ENCODE data around the gene RAD52.
"Not testable (repeated sequence)": the region's sequence is repeated elsewhere in the genome, so short reads cannot be mapped to it uniquely, and the experiment has no call there.

Gene RAD52

GRCh38 chr12:966724-967123 lies 17.2 kb upstream of the RAD52 start:
- no peak for DNase-seq

DNA sequence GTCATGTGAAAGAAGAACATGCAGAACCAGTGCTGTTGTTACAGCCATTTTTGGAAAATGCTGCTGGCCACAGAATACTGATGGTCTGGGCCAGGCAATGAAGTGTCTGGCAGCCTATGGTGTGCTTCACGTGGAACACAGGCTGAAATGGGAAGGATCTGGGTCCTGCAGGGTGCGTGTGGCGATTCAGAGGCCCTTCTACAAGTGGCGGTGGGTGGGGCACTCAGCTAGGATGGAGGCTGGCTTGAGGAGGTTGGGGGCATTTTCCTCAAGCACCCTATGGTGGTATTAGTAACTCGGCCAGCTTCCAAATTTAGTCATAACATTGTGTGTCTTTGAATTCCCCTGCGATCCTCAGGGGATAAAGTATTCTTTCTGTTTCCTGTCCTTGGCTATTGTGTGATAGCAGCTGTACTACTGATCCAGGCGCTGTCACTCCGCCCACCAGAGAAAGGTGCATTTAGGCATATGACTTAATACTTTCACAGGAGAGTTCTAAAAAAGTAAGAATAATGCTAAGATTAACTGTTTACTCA lies 9.2 kb upstream of the RAD52 start:
- DNase-seq: no peak

DNA sequence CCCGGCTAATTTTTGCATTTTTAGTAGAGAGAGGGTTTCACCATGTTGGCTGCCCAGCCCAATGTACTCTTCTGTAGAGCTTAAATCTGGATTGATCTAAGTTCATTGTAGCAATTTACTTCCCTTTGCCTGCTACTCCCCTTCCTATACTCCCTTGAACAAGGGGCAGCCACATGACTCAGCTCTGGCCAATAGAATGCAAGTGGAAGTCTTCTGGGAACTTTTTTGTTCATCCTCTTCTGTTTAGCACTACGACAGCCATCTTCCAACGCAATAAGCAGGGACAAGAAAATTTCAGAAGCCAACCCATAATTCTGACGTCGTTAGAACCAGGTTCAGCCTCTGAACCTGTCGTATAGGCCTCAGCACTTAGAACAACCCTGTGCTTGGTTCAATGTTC lies 6.4 kb upstream of the RAD52 start:
- no peak for DNase-seq

GRCh38 chr12:954741-955140 lies 5.2 kb upstream of the RAD52 start:
- DNase-seq: no peak

DNA sequence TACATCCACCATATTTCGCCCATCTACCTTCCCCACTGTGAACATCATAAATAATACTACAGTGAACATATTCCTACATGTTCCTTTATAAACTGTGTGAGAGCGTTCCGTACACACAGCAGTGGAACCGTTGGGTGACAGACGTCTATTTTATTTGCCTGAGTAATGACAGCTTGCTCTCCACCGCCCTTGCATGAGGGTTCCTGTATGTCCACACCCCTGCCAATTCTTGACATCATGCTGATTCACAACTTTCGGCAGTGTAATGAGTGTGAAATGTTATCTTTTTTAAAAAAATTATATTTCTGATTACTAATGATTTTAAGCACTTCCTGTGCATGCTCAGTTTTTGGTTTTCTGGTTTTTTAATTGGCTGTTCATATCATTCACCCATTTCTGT lies 4.3 kb upstream of the RAD52 start:
- no peak for DNase-seq

GRCh38 chr12:951176-951575 lies 1.7 kb upstream of the RAD52 start:
- no peak for DNase-seq

DNA sequence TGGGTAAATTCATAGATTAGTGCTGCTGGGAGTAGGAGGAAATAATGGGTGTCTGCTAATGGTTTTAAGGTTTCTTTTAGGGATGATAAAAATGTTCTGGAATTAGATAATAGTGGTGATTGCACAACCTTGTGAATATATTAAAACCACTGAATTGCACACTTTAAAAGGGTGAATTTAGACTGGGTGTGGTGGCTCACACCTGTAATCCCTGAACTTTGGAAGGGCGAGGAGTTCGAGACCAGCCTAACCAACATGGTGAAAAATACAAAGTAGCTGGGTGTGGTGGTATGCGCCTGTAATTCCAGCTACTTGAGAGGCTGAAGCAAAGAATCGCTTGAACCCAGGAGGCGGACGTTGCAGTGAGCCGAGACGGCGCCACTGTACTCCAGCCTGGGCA lies 1.3 kb downstream of the RAD52 start:
- DNase-seq: no peak

- DNase-seq: no peak
These were observed 2.9 kb downstream of the RAD52 start for GRCh38 chr12:946631-947030.

GRCh38 chr12:946212-946611 lies 3.3 kb downstream of the RAD52 start:
- no peak for DNase-seq

GRCh38 chr12:944211-944610 lies 5.3 kb downstream of the RAD52 start:
- DNase-seq: no peak

- DNase-seq: no peak
These were observed 6.4 kb downstream of the RAD52 start for GRCh38 chr12:943051-943450.

GRCh38 chr12:938810-939209 lies 10.7 kb downstream of the RAD52 start:
- DNase-seq: no peak

DNA sequence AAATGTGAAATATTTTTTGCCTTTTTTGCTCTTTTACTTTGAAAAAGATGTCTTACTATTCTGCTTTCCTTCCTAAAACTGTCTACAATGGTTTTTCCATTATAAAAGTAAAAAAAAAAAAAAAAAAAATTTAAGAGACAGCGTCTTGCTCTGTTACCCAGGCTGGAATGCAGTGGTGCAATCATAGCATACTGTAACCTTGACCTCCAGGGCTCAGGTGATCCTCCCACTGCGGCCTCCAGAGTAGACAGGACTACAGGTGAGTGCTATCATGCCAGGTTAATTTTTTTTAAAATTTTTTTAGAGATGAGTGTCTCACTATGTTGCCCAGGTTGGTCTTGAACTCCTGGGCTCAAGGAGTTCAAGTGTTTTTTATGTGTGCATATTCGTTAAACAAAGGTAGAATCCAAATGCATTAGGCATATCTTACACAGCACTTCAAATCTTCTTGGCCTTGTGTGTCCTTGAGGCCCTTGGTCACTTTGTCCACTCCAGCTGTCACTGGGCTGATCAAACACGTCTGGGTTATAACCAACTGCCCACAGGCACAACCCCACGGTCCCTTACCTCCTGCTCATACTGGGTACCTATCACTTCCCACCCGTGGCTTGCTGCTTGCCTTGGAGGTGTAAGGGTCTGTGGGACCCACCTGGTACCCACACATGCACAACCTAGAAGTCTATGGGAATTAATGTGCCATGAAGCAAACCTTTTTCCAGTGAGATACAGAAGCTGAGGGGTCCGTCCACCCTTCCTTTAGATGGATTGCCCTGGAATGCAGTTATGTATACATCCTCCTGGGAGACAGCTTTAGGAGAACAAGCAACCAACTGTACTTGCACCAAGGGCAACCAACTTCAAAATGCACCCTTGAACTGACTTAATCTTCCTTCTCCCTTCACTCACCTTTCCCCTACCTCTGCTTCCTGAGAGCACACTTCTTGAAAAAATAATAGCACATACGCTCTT lies 12.8 kb downstream of the RAD52 start:
- DNase-seq: no peak

GRCh38 chr12:935891-936290 lies 13.6 kb downstream of the RAD52 start:
- DNase-seq: not testable (repeated sequence)

- no peak for DNase-seq
These were observed 17.9 kb downstream of the RAD52 start for GRCh38 chr12:931591-931990.

- DNase-seq: no peak
These were observed 18.4 kb downstream of the RAD52 start for GRCh38 chr12:931060-931459.

DNA sequence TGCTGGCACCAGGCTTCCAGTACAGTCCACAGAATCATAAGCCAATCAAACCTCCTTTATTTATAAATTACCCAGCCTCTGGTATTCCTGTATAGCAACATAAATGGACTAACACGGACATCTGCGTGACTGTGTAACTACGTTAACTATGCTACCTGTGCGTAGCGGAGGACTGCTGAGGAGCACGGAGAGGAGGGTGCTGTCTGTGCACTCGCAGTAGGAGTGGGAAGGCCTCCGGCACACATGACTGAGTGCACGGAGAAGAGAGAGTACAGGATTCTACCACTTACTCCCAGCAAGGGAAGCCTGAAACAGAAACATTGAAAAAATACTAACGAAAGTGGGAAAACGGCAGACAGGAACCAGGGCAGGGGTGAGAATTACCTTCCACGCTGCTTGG lies 22.9 kb downstream of the RAD52 start:
- DNase-seq: no peak

- no peak for DNase-seq
These were observed 27.2 kb downstream of the RAD52 start for GRCh38 chr12:922285-922684.

DNA sequence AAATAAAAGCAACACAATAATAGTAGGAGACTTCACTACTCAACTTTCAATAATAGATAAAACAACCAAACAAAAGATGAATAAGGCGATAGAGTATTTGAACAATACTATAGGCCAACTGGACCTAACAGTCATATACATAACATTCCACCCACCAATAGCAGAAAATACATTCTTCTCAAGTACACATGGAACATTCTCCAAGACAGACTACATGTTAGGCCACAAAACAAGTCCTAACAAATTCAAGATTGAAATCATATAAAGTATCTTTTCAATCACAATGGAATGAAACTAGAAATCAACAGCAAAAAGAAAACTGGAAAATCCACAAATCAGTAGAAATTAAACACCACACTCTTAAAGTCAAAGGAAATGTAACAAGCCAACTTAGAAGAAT lies 28.8 kb downstream of the RAD52 start:
- DNase-seq: no peak

- no peak for DNase-seq
These were observed 32.6 kb downstream of the RAD52 start for GRCh38 chr12:916712-917445.

DNA sequence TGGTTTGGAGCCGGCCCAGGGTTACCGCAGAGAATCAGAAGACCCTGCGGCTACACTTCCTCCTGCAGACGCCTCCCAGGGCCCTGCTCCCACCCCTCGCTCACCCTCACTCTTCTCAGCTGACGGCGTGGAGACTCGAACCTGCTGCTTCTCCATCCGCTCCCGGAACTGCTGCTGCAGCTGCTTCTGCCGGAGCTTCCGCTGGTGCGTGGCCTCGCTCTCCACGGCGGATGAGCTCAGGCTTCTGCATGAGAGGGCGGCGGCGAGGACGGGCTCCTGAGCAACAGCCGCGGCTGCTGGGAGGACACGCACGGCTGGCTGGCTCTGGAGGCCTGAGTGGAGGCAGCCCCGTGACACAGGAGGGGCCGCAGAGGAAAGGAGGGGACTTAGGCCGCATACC lies 33.3 kb downstream of the RAD52 start:
- no peak for DNase-seq

- DNase-seq: no peak
These were observed 34.4 kb downstream of the RAD52 start for GRCh38 chr12:915090-915489.

DNA sequence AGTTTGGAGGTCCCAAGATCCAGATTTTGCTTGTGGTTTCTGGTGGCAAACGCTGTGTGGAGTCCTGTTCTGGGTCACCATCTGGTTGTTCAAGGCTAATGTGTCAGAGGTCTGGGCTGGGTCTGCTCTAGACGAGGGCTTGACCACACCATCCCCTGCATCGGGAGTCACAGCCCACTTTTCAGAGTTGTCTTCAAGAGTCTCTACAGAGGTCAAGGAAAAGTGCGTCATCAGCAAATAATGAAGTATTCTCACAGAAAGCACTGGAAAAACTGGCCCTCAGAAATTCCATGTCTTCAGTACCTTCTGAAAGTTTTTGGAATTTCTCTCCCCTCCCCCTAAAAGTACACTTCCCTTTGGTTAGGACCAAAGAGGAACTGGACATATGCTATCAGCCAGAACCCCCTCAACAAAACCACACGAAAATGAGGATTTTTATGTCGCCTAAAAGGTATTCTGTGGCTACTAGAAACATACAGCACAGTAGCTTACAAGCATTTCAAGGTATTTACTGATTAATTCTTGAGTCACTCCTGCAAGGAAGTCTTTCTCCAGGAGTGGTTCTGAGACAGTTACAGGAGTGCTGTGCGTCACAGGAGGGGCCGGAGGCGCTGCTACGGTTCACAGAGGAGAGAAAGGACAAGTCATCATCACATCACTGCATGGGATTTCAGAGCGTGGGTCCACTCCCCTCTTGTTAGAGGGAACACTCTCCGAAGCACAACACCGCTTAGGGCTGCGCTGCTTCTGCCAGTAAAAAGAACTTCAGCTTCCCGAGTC lies 35.4 kb downstream of the RAD52 start:
- DNase-seq: no peak

All from stimulated activated CD4-positive, alpha-beta T cell treated with anti-CD3 and anti-CD28 coated beads, Interleukin-2, amount 100 ng/mL, for 24 hours (primary cell).